Adrenal gland (tissue), 5 donors: Measurements from ENCODE around the gene CORO6.

ENCODE experiments used
- POLR2A ChIP-seq, 2 donors: fragments of 450-650 bp; IDR thresholded peaks; one replicate each; pipeline ENCODE4 v1.6.1; 2017; ENCODE audit warnings: antibody characterized with exemption in 2 of 2, mild to moderate bottlenecking in 2 of 2, moderate library complexity in 1 of 2
- TF ChIP-seq, protein P1 (sequence below), 6 experiments: fragments of 450-650 bp in 4 of 6; fragments of 200-600 bp in 2 of 6; sonication (generic) in 1 of 6; IDR thresholded peaks; 1 replicate in 5 of 6; 2 replicates in 1 of 6; pipeline versions ENCODE4 v1.5.1 to v1.8.0; 2016 to 2021; ENCODE audit warnings: antibody characterized with exemption in 6 of 6, mild to moderate bottlenecking in 2 of 6, moderate library complexity in 1 of 6
- donor health status: DM: no; HTN: no; CAD: no.

- TF ChIP-seq, protein P1, sequence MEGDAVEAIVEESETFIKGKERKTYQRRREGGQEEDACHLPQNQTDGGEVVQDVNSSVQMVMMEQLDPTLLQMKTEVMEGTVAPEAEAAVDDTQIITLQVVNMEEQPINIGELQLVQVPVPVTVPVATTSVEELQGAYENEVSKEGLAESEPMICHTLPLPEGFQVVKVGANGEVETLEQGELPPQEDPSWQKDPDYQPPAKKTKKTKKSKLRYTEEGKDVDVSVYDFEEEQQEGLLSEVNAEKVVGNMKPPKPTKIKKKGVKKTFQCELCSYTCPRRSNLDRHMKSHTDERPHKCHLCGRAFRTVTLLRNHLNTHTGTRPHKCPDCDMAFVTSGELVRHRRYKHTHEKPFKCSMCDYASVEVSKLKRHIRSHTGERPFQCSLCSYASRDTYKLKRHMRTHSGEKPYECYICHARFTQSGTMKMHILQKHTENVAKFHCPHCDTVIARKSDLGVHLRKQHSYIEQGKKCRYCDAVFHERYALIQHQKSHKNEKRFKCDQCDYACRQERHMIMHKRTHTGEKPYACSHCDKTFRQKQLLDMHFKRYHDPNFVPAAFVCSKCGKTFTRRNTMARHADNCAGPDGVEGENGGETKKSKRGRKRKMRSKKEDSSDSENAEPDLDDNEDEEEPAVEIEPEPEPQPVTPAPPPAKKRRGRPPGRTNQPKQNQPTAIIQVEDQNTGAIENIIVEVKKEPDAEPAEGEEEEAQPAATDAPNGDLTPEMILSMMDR (IDR thresholded peaks at IDR 0.05) = no peak
- TF ChIP-seq POLR2A (IDR thresholded peaks at IDR 0.05) = no peak
Observed at GRCh38 chr17:29640981-29641642, 18.4 kb upstream of the CORO6 start.
